B cell (primary cell): ENCODE data around the gene KCNS3. TPM values are rescaled to one million over a fixed set of nuclear protein-coding genes. Genes with fewer than 3 reads are reported as not detected.

Experiments
- ATAC-seq: fragments of 200-7000 bp; cut with Tn5 transposase; one replicate; pipeline ENCODE4 v1.10.0; 2021; ENCODE audit warnings: low read depth, mild to moderate bottlenecking, moderate number of reproducible peaks, moderate library complexity
- CTCF ChIA-PET: fragments of 350-600 bp; sonication (Branson Sonifier 250); formaldehyde crosslinking; loops from one replicate; lab custom pipeline; 2021; ENCODE audit warnings: antibody characterized with exemption, inconsistent platforms; lab: Charles Lee
- POLR2A ChIA-PET: fragments of 350-600 bp; sonication (Branson Sonifier 250); formaldehyde crosslinking; loops from one replicate; lab custom pipeline; 2021; ENCODE audit warnings: antibody characterized with exemption; lab: Charles Lee
- DNase-seq: peaks from one replicate; pipeline ENCODE4 v3.0.0; 2013
- H2AFZ ChIP-seq: 2 replicates; pipeline ENCODE4 v1.6.1; 2012; ENCODE audit warnings: mild to moderate bottlenecking, low read depth, low read length; ENCODE audit not compliant: insufficient read depth, poor library complexity, severe bottlenecking
- H3K27ac ChIP-seq, 2 donors: 1 replicate in 1 of 2; 2 replicates in 1 of 2; pipeline ENCODE4 v1.5.1; 2012 to 2013; ENCODE audit warnings: low read length in 2 of 2, mild to moderate bottlenecking in 2 of 2, moderate library complexity in 1 of 2
- H3K27me3 ChIP-seq, 4 experiments: fragments of 200-600 bp in 1 of 4; sonication (generic) in 1 of 4; replicated peaks in 1 of 4; 1 replicate in 2 of 4; 2 replicates in 2 of 4; pipeline versions ENCODE4 v1.6.1 to v1.7.0; 2013 to 2016; ENCODE audit warnings: low read length in 3 of 4, mild to moderate bottlenecking in 2 of 4, mixed read lengths in 1 of 4, moderate library complexity in 1 of 4; ENCODE audit not compliant: insufficient read depth in 4 of 4, control insufficient read depth in 3 of 4; ENCODE audit errors: control extremely low read depth in 1 of 4
- H3K36me3 ChIP-seq, 2 experiments: replicated peaks in 1 of 2; 1 replicate in 1 of 2; 2 replicates in 1 of 2; pipeline versions ENCODE4 v1.6.1 to v1.7.1; 2013; ENCODE audit warnings: low read length in 1 of 2; ENCODE audit not compliant: insufficient read depth in 2 of 2, control insufficient read depth in 1 of 2; ENCODE audit errors: control extremely low read depth in 1 of 2, extremely low read depth in 1 of 2
- H3K4me1 ChIP-seq, 2 donors: fragments of 200-600 bp in 1 of 2; sonication (generic) in 1 of 2; 1 replicate in 1 of 2; 2 replicates in 1 of 2; pipeline versions ENCODE4 v1.5.1 to v1.6.1; 2013 to 2017; ENCODE audit warnings: low read length in 2 of 2; ENCODE audit not compliant: control insufficient read depth in 2 of 2, insufficient read depth in 2 of 2
- H3K4me2 ChIP-seq: replicated peaks from 2 replicates; pipeline ENCODE3; 2012; ENCODE audit warnings: mild to moderate bottlenecking, low read depth, low read length; ENCODE audit not compliant: poor library complexity, severe bottlenecking
- H3K4me3 ChIP-seq, 5 experiments: fragments of 200-600 bp in 1 of 5; sonication (generic) in 1 of 5; 1 replicate in 3 of 5; 2 replicates in 2 of 5; pipeline versions ENCODE4 v1.5.1 to v1.7.0; 2011 to 2016; ENCODE audit warnings: low read length in 4 of 5, mild to moderate bottlenecking in 4 of 5, low read depth in 2 of 5, control low read depth in 1 of 5, moderate library complexity in 1 of 5; ENCODE audit not compliant: insufficient read depth in 1 of 5; ENCODE audit errors: control extremely low read depth in 1 of 5, extremely low read depth in 1 of 5
- H3K79me2 ChIP-seq: fragments of 200-600 bp; sonication (generic); one replicate; pipeline ENCODE4 v1.6.0; 2016; ENCODE audit warnings: low read length; ENCODE audit not compliant: control insufficient read depth, insufficient read depth
- H3K9ac ChIP-seq: fragments of 200-600 bp; sonication (generic); 2 replicates; pipeline ENCODE4 v1.6.1; 2017; ENCODE audit warnings: mild to moderate bottlenecking, low read length, moderate library complexity
- H3K9me3 ChIP-seq, 3 donors: one replicate each; pipeline versions ENCODE4 v1.6.1 to v1.7.1; 2013; ENCODE audit warnings: low read length in 2 of 3; ENCODE audit not compliant: control insufficient read depth in 2 of 3, insufficient read depth in 1 of 3; ENCODE audit errors: control extremely low read depth in 1 of 3
- H4K20me1 ChIP-seq: 2 replicates; pipeline ENCODE4 v1.6.0; 2012; ENCODE audit warnings: mild to moderate bottlenecking, low read length; ENCODE audit not compliant: insufficient read depth, control insufficient read depth, poor library complexity, severe bottlenecking
- H3K27ac Mint-ChIP-seq: one replicate; pipeline ENCODE4 v1.8.0; 2021; ENCODE audit warnings: mixed read lengths
- H3K27me3 Mint-ChIP-seq: one replicate; pipeline ENCODE4 v1.8.0; 2021; ENCODE audit warnings: mixed read lengths
- H3K4me1 Mint-ChIP-seq: one replicate; pipeline ENCODE4 v1.8.0; 2021; ENCODE audit warnings: mixed read lengths
- H3K4me3 Mint-ChIP-seq: one replicate; pipeline ENCODE4 v1.8.0; 2021; ENCODE audit warnings: mixed read lengths
- H3K9me3 Mint-ChIP-seq: one replicate; pipeline ENCODE4 v1.8.0; 2022; ENCODE audit warnings: mixed read lengths; ENCODE audit not compliant: insufficient read depth
- EZH2 ChIP-seq: IDR thresholded peaks from 2 replicates; pipeline ENCODE4 v1.6.1; 2012; ENCODE audit warnings: borderline replicate concordance, low read depth, mild to moderate bottlenecking, moderate library complexity, low read length; ENCODE audit not compliant: insufficient read depth, poor library complexity, severe bottlenecking
- WGBS: methylation state at CpG from one replicate; pipeline ENCODE4 v1.1.5; 2013; ENCODE audit warnings: missing lambda C conversion rate; ENCODE audit not compliant: insufficient coverage; 5-methylcytosine and 5-hydroxymethylcytosine counted together
- intact Hi-C: fragments of 100-400 bp; cut with micrococcal nuclease; formaldehyde crosslinking; loops from one replicate; pipeline ENCODE4 v1.10.0; 2022
- polyA plus RNA-seq: library from polyadenylated mRNA; depleted of rRNA; stranded (reverse); fragments of >200 nt; gene quantifications from 2 replicates; pipeline ENCODE4 v1.2.3, GENCODE V29; 2012
- total RNA-seq, 2 donors: library from RNA; stranded (reverse); fragments of 120-200 nt in 1 of 2; gene quantifications; 1 replicate in 1 of 2; 2 replicates in 1 of 2; pipeline versions ENCODE4 v1.2.3 to v1.2.4, GENCODE V29; 2013 to 2022
- TF ChIP-seq, protein P1 (sequence below): fragments of 200-600 bp; IDR thresholded peaks from one replicate; pipeline ENCODE4 v1.8.0; 2022; ENCODE audit warnings: antibody characterized with exemption, mild to moderate bottlenecking

Gene KCNS3
- total and polyA plus RNA-seq, 2 donors (not counting 1 experiment from before 2014, with no cell fraction given) = 0.10 to 0.76 TPM

- Histone ChIP-seq H4K20me1 (no peaks in the 10 kb centered on the region), H3K4me3 (no peak overlapping the region), H3K9me3 (no peaks in the 10 kb centered on the region), H3K4me1 (peaks cover 6 to 8% of the 10 kb centered on the region in 2 donors), H3K9ac (no peak overlapping the region), H3K36me3 (no peaks in the 10 kb centered on the region), H3K4me2 (no peak overlapping the region), H3K27ac (no peak overlapping the region), H2AFZ (no peak overlapping the region), H3K79me2 (no peaks in the 10 kb centered on the region), H3K27me3 (peaks cover 0 to 5% (median 0%) of the 10 kb centered on the region in 4 experiments)
- ATAC-seq (no peak), DNase-seq (no peak)
- TF ChIP-seq EZH2 = no peak
- TF ChIP-seq, protein P1, sequence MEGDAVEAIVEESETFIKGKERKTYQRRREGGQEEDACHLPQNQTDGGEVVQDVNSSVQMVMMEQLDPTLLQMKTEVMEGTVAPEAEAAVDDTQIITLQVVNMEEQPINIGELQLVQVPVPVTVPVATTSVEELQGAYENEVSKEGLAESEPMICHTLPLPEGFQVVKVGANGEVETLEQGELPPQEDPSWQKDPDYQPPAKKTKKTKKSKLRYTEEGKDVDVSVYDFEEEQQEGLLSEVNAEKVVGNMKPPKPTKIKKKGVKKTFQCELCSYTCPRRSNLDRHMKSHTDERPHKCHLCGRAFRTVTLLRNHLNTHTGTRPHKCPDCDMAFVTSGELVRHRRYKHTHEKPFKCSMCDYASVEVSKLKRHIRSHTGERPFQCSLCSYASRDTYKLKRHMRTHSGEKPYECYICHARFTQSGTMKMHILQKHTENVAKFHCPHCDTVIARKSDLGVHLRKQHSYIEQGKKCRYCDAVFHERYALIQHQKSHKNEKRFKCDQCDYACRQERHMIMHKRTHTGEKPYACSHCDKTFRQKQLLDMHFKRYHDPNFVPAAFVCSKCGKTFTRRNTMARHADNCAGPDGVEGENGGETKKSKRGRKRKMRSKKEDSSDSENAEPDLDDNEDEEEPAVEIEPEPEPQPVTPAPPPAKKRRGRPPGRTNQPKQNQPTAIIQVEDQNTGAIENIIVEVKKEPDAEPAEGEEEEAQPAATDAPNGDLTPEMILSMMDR = no peak
- intact Hi-C loops = no loop called here
- Mint-ChIP-seq H3K4me3 (no peak overlapping the region), H3K9me3 (no peaks in the 10 kb centered on the region), H3K27me3 (peaks cover 19% of the 10 kb centered on the region), H3K27ac (no peak overlapping the region), H3K4me1 (peaks cover 9% of the 10 kb centered on the region)
- POLR2A ChIA-PET = no interaction called here
- no CpG with 5 or more reads among the region's 1 CpG for WGBS
- CTCF ChIA-PET = no interaction called here
These were observed 37.5 kb downstream of the KCNS3 start for GRCh38 chr2:17915811-17916518.

- Histone ChIP-seq H3K9me3 (no peaks in the 10 kb centered on the region), H3K4me2 (no peak overlapping the region), H3K4me1 (peaks cover 6 to 8% of the 10 kb centered on the region in 2 donors), H4K20me1 (no peaks in the 10 kb centered on the region), H3K9ac (no peak overlapping the region), H3K4me3 (no peak overlapping the region), H3K27me3 (peaks cover 0 to 5% (median 0%) of the 10 kb centered on the region in 4 experiments), H3K79me2 (no peaks in the 10 kb centered on the region), H3K36me3 (no peaks in the 10 kb centered on the region), H2AFZ (no peak overlapping the region), H3K27ac (no peak overlapping the region)
- TF ChIP-seq EZH2 = no peak
- TF ChIP-seq, protein P1 = no peak
- intact Hi-C loops = no loop called here
- no peak for ATAC-seq
- peaks cover 9% of the 10 kb centered on the region for H3K4me1 Mint-ChIP-seq
- no peaks in the 10 kb centered on the region for H3K9me3 Mint-ChIP-seq
- ChIA-PET CTCF (no interaction called here), POLR2A (no interaction called here)
- no peak overlapping the region for H3K4me3 Mint-ChIP-seq
- H3K27ac Mint-ChIP-seq = no peak overlapping the region
- peaks cover 17% of the 10 kb centered on the region for H3K27me3 Mint-ChIP-seq
- DNase-seq = no peak
These were observed 38.1 kb downstream of the KCNS3 start for GRCh38 chr2:17916584-17916983.
